H1 (cell line): ENCODE data around the gene BIRC2. TPM values are rescaled to one million over a fixed set of nuclear protein-coding genes. Genes with fewer than 3 reads are reported as not detected.

Experiments used
- KDM5A ChIP-seq: fragments of 200-600 bp; IDR thresholded peaks from 2 replicates; pipeline ENCODE4 v1.7.1; 2012; ENCODE audit warnings: mild to moderate bottlenecking, low read length, inconsistent platforms, mixed read lengths
- SIN3A ChIP-seq, 2 experiments: IDR thresholded peaks in 1 of 2; conservative IDR thresholded peaks in 1 of 2; 2 replicates each; pipeline ENCODE4 v1.6.1; 2011 to 2012; ENCODE audit warnings: low read length in 2 of 2, improper control_type of control experiment in 1 of 2, low read depth in 1 of 2, mild to moderate bottlenecking in 1 of 2
- polyA plus RNA-seq, 7 experiments: library from polyadenylated mRNA; depleted of rRNA in 3 of 7; stranded (reverse) in 5 of 7; unstranded in 2 of 7; fragments of >200 nt in 5 of 7; fragments of 200-250 nt in 2 of 7; gene quantifications; 1 replicate in 5 of 7; 2 replicates in 1 of 7; 4 replicates in 1 of 7; pipeline versions ENCODE4 v1.2.1 to v1.2.3, GENCODE V29; 2011 to 2013; ENCODE audit warnings: missing spikeins in 2 of 7, mixed read lengths in 2 of 7
- total RNA-seq: library from RNA; stranded (reverse); fragmentation: NEBNext Ultra II Directional; extraction: Animal tissue kit (Norgen Biotek cat#: 25700); gene quantifications from 2 replicates; pipeline ENCODE4 v1.2.1, GENCODE V29; 2021

The BIRC2 gene
- total and polyA plus RNA-seq, 2 of the 8 experiments (the other 6 are each of a cell fraction or from before 2014, with no cell fraction given): 18.4 to 24.7 TPM

DNA sequence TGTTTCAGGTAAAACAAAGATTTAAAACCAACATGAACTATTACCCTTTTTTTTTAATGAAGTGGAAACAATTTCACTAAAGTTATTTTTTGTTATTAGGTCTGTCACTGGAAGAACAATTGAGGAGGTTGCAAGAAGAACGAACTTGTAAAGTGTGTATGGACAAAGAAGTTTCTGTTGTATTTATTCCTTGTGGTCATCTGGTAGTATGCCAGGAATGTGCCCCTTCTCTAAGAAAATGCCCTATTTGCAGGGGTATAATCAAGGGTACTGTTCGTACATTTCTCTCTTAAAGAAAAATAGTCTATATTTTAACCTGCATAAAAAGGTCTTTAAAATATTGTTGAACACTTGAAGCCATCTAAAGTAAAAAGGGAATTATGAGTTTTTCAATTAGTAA, 30.9 kb downstream of the BIRC2 start (continued):
- TF ChIP-seq KDM5A: no peak
- no peak for TF ChIP-seq SIN3A (conservative IDR thresholded peaks at IDR 0.05 in 1 of 2, IDR thresholded peaks at IDR 0.05 in 1 of 2; ENCODE audit: low read depth in 1 of 2, low read length in 2 of 2)
- TF ChIP-seq, all 59 proteins: peak for 0
